NAMALWA (cell line): ENCODE measurements around the gene TTYH2.

Experiments used
- DNase-seq: peaks from one replicate; pipeline ENCODE4 v3.0.0-alpha.2; 2015; ENCODE audit warnings: low spot score

TTYH2 gene

DNA sequence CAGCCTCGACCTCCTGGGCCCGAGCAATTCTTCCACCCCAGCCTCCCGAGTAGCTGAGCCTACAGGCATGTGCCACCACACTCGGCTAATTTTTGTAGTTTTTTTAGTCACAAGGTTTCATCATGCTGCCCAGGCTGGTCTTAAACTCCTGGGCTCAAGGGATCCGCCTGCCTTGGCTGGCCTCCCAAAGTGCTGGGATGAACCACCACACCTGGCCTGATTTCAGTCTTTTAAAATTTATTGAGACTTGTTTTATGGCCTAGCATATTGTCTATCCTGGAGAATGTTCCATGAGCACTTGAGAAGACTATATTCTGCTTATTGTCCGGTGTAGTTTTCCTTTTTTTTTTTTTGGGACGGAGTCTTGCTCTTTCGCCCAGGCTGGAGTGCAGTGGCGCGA lies 79.1 kb downstream of the TTYH2 start:
- no peak for DNase-seq

DNA sequence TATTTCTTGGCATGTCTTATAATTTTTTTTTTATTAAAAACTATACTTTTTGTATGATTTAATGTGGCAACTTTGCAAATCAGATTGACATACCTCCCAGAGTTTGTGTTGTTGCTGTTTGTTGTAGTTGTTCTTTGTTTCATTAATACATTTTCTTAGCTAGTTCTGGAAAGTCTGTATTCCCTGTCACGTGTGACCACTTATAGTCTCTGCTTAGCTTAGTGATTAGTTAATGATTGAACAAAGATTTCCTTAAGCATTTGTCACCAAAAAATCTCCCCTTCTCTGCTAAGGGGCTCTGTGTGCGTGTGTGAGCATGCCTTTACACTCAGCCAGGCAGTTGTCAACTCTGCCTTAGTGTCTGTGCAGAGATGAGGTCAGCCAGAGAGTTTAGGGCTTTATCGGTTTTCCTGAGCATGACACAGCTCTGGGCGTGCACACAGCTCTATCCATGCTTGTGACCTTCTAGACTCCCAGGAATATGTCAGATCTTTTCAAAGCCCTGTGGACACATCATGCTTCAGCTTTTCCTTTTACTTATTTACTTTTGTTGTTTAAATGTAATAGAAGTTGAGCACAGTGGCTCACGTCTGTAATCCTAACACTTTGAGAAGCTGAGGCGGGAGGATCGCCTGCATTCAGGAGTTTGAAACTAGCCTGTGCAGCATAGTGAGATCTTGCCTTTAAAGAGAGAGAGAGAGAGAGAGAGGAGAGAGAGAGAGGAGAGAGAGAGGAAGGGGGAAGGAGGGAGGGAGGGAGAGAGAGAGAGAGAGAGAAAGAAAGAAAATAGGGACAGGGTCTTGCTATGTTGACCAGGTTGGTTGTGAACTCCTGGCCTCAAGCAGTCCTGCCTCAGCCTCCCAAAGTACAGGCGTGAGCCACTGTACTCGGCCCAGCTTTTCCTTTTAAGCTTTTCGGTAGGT lies 82.5 kb downstream of the TTYH2 start:
- DNase-seq, result no peak

DNA sequence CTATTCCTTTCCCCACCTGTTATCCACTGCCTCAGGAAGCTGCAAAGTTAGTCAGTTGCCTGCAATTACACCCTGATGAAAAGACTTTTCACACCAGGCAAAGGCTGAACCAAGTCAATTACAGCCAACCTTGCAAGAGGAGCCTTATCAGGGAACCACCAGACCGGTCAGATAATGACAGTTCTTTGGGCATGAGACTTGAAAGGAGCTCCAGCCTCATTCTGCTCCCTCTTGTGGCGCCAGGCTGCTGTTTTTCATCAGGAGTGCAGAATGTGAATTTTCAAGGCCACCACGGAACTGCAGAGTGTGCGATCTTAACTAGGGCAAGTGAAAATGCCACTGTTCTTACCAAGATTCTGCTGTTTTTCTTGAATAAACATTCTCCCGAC lies 83.2 kb downstream of the TTYH2 start:
- DNase-seq, result peak; percentile 52

DNA sequence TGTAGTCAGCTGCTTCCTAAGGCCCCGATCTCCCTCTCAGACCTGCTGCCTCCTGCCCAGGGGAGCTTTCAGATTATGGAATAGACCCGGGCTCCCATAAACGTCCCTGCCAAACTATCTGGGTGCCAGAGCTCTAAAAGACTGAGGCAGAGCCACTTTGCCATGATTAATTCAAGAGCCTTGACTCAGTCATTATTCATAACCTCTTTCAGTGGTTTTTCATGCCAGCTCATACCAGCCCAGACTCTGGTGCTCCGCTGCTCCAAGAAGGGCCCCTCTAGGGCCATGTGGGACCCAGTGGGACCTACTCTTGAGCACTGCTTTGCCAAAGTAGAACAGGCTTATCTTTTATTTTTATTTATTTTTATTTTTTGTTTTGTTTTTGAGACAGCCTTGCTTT lies 84.6 kb downstream of the TTYH2 start:
- no peak for DNase-seq

DNA sequence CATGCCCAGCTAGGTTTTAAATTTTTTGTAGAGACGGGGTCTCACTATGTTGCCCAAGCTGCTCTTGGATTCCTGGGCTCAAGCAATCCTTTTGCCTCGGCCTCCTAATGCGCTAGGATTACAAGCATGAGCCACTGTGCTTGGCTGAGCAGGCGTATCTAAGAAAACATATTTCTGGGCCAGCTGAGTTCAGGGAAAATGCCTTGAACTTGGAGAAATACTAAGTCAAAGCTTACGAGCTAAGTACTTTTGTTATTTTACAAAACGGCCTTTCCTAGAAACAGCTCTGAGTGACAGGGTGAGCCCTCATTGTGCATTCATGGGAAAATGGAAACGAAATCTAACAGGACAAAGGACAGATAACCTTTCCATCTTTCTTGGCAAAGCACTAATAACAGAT lies 85.4 kb downstream of the TTYH2 start:
- DNase-seq, result no peak

DNA sequence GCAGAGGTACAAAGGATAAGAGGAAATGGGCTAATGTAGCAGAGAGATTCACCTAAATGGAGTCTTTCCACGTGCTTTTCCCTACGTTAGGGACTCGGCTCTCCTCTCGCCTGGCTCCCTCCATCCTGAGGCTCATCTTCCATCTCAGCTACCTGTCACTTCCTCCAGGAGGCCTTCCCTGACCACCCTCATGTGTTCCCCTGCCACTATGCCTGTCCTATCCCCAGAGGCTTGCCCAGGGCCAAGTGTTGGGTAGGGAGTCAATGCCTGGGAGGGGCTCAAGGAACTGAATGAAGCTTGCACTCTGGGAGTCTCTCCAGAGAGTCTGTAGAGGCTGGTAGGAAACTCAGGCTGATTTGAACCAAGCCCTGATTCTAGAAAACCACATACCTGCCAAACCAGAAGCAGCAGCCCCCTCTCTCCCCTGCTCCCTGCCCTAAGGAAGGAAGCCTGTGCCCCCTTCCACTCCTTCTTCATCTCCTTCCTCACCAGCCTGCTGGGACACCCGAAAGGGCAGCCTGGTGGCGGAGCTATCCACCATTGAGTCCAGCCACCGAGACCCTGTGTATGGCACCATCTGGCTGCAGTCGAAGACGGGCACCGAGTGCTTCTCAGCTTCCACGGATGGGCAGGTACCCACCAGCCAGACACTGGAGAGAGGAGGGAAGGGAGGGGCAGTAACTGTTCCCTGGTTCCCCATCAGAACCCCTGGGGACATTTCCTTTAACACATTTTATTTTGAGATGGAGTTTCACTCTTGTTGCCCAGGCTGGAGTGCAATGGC lies 86.0 kb downstream of the TTYH2 start:
- DNase-seq, result no peak

DNA sequence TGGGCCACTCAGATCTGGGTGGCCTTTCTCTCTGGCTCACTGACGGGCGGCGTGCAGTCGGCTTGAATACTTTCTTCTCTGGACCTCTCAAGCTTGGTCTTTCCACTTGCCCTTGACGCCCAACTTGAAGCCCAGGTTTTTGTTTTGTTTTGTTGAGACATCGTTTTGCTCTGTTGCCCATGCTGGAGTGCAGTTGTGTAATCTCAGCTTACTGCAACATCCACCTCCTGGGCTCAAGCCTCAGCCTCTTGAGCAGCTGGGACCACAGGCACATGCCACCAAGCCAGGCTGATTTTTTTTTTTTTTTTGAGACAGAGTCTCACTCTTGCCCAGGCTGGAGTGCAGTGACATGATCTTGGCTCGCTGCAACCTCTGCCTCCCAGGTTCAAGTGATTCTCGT lies 89.9 kb downstream of the TTYH2 start:
- DNase-seq, result peak; percentile 24

DNA sequence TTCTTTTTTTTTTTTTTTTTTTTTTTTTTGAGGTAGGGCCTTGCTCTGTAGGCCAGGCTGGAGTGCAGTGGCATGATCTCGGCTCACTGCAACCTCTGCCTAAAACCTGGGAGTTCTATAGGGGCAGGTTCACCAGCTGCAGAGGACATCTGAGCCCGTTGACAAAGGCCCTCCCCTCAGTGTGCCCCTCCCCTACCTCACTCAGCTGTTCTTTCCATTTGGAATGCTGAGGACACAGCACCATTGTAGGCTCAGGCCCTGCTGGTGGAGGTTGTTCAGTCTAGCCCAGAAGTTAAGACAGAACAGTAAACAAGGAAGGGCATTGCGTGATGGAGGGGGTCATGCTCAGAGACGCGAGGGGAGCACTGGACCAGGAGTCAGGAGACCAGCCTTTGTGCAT lies 90.8 kb downstream of the TTYH2 start:
- no peak for DNase-seq

DNA sequence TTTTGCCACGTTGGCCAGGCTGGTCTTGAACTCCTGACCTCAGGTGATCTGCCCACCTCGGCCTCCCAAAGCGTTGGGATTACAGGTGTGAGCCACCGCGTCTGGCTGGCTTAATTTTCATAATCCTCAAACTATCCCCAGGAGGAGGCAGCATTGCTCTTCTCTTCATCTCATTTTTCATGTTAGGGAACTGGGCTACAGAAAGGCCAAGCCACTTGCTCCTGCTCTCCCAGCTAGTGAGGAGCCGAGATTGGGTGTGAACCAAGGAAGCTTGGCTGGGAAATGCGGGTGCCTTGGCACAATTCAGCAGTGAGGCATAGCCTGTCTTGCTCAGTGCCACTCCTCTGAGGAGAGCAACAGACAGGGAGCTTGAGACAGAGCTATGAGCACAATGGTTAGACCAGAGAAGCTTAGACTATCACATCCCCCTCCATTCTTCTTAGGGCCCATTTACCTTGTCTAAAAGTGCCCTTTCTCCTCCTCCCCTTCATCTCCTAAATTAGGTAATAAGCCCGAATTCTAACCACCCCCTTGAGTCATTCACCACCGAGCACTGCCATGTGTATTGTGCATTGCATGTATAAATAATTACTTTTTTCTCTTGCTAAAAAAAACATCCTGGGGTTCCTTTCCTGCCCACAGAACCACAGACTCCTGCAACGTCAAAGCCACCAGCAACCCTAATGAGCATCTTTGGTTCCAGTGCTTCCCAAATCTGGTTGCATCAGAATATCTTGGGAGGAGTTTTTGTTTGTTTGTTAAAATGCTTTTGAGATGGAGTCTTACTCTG lies 92.7 kb downstream of the TTYH2 start:
- DNase-seq, result peak; percentile 8

DNA sequence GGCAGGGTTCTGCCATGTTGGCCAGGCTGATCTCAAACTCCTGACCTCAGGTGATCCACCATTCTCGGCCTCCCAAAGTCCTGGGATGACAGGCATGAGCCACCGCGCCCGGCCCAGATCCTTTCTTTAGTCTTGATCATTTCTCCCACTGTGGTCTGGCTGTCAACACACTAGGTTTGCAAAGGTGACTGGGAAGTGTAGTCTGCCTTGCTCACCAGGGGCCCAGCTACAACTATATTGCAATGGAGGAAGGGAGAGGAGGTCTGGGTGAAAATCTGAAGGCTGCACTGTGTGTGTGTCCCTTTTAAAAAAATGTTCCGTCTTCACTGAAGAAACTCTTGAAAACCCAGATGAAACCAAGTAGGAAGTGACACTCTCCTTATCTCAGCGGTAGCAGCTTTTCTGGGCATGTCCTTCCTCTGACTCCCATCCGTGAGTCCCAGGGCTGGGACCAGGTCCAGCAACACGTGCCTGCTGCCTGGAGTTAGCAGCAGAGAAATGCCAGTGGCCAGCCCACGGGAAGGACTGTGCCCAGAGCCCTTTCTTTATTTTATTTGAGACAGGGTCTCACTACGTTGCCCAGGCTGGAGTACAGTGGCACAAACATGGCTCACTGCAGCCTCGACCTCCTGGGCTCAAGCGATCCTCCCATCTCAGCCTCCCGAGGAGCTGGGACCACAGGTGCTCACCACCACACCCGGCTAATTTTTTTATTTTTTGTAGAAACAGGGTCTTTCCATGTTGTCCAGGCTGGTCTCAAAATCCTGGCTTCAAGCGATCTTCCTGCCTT lies 94.8 kb downstream of the TTYH2 start:
- DNase-seq, result no peak

DNA sequence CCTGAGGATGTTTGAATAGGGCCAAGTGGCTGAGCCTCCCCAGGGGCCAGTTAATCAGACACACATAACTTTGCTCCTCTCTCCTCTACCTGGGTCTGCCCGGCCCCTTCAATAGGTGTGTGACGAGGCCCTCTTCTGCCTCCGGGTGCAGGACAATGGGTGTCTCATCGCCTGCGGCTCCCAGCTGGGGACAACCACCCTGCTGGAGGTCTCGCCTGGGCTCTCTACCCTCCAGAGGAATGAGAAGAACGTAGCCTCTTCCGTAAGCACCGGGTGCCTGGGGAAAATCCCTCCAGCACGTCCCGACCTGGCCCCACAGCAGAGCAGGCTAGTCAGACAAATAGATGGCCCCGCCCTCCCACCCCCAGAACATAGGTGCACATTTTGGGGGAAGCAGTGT lies 96.5 kb downstream of the TTYH2 start:
- DNase-seq, result no peak
